ENCODE measurements around the gene EXTL1.
A peak's percentile ranks its signal among the peaks of the same experiment; 100 is the strongest.

The EXTL1 gene

DNA sequence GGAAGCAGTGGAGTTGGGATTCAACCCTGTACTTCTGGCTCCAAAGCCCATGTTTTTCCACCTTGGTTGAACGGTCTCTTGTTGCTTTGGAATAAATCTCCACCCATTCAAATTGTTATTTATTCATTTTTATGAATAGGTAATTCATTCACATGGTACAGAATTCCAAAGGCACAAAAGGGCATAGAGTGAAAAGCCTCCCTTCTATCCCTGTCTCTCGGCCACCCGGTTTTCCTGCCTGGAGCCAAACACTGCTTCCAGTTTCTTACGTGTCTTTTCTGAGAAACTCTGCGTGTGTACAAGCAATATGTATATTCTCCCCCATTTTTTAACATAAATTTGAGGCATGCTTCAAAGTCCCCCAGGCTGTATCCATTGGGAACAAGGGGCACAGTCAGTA is 3.9 kb downstream of the EXTL1 start:
- no peak for DNase-seq

DNA sequence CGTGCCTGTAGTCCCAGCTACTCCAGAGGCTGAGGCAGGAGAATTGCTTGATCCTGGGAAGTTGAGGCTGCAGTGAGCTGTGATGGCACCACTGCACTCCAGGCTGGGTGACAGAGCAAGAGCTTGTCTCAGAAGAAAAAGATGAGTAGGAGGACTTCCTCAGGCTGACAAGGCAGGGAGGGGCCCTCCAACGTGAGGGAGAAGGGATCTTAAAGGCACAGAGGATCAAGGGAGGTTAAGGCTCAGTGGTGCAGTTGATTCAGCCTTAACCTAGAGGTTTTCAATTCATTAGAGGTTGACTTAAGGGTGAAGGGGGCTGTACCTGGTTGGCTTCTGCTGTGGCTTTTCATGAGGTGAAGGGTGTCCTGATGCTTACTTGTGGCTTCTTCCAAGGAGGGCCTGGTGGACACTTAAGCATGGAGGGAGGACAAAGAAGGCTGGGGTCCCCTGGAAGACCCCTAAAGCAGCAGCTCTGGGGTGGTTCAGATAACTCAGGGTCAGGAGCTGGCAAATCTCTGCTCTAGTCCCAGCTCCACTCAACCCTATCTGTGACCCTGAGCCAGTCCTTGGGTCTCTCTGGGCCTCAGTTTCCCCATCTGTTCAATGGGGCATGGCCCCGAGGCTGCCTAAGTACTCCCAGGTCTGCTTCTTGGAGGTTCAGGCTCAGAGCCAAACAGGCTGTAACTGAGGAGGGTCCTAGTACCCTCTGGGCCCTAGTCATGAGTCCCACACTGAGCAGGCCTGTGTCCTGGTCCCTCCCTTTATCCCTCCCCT is 6.3 kb downstream of the EXTL1 start:
- no peak for DNase-seq

DNA sequence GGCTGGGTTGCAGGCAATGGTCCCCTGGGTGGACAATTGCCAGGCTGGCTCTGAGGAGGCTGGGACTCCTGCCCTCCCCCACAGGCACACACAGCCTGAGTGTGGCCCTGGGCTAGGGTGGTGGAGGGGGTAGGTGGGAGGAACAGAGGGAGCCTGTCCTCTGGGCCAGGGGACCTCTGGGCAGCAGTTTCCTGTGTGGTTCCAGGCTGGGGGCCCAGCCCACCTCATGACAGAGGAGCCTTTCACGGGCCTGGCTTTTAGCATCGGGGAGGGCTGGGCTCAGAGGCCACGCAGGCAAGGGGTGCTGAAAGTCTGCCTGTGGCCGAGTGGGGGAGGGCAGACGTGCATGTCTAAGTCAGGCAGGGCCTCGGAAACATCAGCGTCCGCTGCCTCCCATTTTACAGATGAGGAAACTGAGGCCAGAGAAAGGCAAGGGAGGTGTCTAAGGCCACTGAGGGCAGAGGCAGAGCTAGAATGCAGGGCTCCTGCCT is 7.0 kb downstream of the EXTL1 start:
- DNase-seq, result no peak

DNA sequence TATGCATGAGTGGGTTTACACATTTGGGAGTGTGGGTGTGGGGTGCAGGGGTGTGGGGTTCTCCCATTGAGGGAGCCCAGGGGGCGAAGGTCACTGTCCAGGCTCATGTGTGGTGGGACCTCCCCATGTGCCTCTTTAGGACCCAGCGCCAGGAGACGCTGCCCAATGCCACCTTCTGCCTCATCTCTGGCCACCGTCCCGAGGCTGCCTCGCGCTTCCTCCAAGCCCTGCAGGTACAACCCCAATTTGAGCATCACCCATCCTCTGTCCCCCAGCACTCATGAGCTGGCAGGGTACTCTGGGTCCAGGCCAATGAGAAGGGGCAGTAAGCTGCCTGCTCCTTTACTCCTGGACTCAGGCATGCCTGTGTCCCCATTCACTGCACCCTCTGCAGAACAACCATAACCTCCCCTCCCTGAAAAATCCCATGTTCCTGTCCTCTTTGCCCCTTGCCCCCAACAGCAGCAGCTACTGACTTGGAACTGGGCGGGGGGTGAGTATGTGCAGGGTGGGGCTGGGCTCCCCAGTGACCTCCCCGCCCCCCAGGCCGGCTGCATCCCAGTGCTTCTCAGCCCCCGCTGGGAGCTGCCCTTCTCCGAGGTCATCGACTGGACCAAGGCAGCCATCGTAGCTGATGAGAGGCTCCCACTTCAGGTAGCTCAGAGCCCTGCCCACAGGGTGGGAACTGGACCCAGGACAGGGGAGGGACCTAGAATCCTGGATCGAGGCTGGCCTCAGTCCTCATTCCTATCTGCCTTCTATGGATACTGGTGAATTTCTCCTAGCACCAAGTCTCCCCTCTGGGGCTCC is 7.7 kb downstream of the EXTL1 start:
- DNase-seq, result no peak

DNA sequence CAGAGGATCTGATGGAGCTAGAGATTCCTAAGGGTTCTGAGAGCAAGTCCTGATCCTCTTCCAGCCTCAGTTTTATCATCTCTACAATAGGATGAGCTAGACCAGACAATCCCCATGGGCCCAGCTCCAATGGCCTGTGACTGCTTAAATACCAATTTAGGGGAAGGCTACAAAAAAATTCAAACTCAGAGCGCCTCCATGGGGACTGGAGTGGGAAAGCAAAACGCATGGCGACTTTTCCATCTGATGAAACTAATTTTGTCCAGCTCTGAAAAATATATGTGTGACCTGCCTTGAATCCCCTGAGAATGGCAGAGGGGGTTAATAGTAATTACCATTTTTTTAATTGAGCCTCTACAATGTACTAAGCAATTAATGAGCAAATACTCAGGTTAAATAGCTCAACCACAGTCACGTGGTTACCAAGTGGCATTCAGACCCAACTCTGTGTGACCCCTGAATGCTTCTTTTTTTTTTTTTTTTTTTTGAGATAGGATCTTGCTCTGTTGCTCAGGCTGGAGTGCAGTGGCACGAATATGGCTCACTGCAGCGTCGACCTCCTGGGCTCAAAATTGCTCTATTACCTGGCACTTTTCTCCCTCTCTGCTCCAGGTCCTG is 8.4 kb downstream of the EXTL1 start:
- DNase-seq, result no peak

DNA sequence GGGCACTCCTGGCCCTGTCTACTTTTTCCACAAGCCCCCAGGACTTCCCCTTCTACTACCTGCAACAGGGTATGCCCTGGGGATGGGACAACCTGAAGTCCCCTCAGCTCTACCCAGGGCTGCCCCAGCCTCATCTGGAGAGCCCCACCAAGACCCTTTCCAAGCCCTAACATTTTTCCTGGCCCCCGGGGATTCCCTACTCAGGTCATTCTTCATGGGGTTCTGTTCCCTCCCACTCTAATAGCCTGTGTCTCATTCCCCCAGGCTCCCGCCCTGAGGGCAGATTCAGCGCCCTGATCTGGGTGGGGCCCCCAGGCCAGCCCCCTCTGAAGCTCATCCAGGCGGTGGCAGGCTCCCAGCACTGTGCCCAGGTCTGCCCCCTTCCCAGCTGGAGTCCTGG is 9.6 kb downstream of the EXTL1 start:
- DNase-seq, result no peak

DNA sequence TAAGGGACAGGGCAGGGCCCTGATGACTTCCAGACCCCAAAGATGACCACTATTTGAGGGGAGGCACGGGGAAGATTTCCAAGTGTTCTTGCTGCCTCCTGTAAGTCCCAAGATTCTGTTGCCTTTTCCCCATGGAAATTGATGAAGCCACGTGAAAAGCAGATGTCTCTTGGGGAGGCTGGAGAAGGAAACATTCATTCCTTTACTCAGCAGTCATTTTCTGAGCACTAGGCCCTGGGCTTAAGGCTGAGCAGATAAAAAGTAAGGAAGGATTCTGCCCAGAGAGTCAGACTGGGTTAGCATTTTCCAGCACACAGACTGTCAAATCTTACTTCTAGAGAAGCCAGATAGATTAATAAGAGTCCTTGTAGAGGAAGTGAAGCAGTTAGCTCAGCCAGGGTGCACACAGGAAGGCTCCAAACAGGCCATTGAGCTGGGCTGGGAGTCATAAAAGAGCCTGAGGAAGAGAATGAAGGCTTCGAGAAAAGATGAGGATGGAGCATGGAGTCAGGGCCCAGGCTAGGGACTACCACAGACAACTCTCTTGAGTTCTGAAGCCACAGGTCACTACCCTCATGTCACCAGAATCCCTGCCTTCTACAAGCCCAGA is 10.1 kb downstream of the EXTL1 start:
- DNase-seq, result no peak

DNA sequence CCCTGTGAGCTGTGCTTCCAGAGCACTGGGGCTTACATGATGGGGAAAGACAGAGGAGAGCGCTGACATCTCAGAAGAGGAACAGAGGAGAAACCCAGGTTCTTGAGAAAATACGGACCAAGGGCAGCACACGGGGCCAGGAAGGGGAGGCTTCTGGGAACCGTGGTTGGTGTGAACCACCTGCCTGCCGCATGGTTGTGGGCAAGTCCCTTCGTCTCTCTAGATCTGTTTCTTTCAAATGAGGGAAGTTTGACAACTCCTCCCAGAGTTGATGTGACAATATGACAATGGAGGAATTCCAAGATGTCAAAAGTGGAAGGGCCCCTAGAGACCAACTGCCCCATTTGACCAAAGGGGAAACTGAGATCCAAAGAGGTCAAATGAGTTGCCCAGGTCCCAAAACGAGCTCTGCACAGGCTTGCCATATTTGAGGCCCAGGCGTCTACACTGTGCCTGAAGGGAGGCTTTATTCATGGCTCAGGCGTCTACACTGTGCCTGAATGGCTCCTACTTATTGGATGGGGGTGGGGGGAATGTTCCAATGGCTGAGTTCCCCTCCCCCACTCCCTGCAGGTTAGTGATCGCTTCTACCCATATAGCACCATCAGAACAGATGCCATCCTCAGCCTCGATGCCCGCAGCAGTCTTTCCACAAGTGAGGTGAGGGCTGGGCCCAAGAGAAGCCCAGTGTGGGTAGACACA is 11.2 kb downstream of the EXTL1 start:
- DNase-seq, result no peak

DNA sequence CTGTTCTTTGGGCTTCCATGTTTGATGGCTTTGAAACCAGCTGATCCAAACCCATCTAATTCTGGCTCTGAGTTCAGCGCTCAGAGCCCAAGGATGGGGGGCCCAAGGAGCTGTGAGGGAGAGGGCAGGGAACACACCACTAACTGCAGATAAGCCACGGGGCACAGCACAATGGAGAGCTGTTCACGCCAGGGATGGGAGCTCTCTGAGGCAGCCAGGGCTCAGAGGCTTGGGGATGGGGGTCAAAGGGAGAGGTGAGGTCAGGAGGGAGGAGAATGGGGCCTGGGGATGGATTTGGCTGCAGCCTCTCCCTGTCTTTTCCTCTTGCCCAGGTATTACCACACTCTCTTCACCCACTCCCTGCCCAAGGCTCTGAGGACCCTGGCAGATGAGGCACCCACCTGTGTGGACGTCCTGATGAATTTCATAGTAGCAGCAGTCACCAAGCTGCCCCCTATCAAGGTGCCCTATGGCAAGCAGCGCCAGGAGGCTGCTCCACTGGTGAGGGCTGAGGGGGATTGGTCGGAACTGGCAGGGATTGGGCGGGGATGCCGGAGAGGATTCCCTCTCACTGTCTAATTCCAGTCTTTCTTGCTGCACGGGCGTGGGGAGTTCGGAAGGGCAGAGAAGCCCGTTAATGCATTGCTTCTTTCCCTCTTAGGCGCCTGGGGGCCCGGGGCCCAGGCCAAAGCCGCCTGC is 13.1 kb downstream of the EXTL1 start:
- DNase-seq, result no peak

DNA sequence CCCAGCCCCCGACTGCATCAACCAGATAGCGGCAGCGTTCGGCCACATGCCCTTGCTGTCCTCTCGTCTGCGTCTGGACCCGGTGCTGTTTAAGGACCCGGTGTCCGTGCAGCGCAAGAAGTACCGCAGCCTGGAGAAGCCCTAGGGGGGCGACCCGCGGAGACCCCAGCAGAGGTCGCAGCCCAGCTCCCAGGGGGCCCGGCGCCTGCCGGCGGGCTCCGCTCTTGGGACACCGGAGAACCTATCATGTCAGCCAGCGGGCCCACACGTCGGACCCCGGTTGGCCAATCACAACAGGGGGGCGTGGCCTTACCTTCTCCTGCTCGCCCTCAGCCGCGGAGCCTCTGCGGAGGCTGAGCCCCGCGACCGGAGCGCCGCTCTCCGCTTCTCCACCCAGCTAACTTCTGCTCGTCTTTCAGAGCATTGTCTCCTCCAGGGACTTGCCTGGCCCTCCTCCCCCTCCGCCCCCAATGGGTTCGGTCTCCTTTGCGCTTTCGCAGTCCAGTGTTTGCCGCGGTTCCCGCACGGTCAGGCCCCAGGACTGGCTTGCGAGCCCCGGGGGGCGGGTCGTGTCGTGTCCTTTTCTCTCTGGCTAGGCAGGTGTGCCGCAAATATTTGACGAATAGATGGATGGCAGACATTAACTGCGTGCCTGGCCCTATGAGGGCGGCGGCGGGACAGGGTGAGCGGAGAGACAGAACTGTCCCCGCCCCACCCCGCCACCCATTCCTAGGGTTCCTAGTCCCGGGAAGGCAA is 13.8 kb downstream of the EXTL1 start:
- DNase-seq, result peak; percentile 27

DNA sequence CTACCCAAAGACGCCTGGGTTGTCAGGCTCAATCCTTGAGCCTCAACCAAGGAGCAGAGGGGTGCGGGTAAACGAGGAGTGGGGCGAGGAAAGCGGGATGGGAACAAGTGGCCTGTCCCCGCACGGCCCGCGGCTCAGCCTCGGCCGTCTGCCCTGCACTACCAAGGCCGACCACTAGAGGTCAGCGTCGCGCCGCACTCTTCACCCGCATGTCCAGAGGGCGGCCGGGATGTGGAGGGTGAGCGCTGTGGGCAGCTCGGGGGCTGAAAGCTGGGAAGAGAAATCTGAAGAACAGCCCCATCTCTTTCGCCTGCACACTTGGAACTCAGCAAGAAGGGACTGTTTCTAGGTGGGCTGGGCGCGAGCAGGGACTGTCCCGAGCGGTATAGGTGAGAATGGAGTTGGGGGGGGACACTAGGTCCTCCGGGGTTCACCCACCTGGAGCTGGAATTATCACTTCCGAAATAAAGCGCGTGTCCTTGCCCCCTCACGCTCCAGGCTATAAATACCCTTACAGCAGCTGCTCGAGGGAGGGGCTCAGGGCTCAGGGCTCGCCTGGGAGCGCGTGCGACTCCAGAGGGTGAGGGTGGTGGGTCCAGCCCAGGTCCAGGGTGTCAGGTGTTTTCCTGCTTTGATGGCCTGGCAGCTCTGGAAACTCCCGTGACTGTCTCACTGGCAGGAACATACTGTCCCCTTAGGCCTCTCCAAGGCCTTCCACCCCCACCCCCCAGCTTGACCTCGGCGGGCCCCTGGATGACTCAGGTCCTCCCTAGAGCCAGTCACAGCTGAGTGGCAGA is 14.6 kb downstream of the EXTL1 start:
- DNase-seq, result no peak

DNA sequence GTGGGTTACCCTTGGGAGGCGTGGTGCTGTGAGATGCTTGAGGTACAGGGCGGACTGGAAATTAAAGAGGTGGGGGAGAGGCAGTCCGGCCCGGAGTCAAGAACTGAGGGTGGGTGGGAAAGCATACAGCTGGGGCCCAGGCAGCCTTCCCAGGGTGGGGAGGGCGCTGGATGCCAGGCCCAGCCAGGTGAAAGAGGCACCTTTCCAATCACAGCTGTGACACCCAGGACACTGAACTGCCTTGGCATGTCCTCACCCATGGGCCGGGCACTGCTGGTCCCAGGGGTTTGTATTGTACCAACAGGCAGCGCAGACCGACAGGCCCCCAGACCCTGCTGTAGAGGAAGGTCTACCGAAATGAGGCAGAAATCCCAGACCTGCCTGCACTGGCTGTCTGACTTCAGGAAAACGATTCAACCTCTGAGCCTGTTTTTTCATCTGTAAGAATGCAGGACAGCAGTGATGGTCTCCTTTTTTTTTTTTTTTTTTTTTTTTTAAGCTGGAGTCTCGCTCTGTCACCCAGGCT is 15.2 kb downstream of the EXTL1 start:
- no peak for DNase-seq

DNA sequence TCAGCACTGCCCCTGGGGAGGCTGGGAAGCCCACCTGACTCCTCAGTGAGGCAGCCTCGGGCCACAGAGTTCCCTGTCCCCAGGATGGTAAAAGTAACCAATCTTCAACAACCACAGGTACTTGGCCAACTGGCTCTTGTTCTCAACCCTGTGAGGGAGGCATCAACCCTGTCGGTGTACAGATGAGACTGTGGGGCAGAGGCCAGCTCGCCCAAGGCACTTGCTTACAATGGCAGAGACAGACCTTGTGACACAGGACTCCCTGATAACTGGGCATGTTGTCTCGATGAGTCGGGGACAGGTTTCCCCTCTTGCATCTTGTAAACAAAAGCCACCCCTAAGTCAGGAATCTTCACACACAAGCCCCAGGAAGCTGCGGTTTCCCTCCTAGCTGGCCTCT is 16.3 kb downstream of the EXTL1 start:
- no peak for DNase-seq

DNA sequence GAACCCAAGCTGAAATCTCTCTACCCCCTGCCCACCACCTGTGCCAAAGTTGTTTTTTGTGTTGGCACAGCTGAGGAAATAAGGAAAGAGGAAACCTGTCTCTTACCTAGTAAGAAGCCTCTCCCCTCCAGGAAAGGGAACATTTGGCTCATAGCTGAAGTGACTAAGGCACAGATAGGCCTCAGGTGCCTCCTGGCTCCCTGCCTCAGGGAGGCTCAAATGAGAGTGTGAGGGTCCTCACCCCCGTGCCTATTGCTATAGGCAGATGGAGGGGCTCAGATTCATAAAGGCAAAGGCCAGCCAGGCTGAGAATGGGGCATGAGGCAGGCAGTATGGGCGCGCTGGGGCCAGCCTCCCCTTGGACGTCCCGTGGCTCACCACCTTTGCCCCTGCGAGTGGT is 16.9 kb downstream of the EXTL1 start:
- no peak for DNase-seq

DNA sequence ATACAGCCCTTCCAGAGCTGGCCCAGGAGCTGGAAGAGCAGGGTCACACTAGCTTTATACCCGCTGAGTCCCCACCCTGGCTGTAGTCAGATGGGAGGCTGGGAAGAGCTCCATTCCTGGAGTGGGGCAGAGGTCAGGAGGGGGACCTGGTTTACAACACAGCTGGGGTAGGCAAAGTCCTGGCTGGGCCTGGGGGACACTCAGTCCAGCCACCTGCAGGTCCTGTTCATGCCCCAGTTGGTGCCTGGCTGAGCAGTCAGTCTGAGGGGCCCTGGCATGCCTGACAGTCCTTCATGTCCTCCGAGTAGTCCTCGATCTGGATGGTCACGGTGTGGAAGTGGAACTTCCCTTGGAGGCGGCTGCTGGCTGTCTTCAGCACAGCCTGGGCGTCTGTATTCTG is 17.3 kb downstream of the EXTL1 start:
- no peak for DNase-seq

DNA sequence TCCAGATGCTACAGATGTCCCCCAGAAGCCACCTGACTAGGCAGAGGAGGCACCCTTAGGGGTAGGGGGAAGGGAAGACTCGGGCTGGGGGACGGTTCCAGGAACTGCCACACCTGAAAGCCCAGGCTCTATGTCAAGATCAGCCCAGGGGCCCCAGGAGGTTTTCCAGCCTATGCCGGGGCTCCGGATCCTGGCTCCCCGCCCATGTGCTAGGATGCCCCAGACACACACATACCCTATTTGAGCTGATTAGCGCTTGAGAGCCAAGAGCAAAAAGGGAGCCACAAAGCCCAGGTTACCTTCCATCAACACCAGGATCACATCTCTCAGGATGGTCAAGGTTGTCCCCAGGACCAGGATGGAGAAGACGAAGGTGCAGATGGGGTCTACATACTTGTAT is 19.8 kb downstream of the EXTL1 start:
- DNase-seq, result no peak

DNA sequence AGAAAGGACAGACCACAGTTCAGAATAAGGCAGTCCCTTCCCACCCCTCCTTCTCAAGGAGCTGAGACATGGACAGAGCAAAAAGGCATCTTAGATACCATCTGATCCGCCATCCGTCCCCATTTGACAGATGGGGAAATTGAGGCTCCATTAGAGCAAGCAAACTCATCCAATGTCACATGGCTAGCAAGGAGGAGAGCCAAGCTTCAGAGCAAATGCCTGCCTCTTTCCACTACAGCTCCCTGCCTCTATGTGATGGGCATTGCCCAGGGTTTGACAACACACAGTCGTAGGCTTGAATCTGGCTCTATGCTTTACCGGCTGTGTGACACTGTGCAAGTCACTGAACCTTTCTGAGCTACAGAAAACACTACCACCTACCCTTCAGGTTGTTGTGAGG is 20.4 kb downstream of the EXTL1 start:
- no peak for DNase-seq

DNA sequence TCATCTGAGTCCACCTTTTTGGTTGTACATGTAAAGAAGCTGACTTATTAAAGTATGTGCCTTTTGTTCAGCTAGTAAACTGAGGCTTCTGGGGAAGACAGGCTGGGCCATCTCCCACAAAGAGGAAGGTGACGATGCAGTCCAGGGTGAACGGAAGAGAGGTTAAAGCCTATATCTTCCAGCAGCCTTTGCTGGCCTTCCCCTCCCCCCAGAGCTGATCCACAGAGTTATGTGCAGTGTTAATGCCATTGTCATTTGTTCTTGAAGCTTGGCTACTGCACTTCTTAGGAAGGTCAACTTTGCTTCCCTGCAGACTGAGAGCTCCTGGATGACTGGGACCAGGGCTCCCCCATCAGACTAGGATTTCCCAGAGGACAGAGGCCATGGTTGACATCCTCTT is 22.2 kb downstream of the EXTL1 start:
- no peak for DNase-seq

DNA sequence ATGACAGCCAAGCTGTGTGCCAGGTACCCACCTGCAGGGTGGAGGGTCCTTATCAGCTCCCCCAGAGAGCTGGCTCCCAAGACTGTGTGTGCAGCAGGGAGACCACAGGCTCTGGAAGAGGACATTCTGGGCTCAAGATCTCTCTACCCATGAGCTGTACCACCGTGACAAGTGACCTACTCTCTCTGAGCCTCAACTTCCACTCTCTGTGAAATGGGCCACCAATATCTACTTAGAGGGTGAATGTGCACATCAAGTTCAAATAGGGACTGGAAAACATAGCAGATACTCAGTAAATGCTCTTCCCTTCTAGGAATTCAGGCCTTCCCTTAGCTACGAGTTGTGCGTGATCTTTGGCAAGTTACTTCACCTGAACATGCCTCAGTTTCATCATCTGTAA is 22.8 kb downstream of the EXTL1 start:
- no peak for DNase-seq
